K562 (cell line): ENCODE results near the gene TMEM107. TPM values are rescaled to one million over a fixed set of nuclear protein-coding genes. Genes with fewer than 3 reads are reported as not detected.

ENCODE experiments used
- ATF3 ChIP-seq, 2 experiments: fragments of 450-650 bp in 1 of 2; sonication (generic) in 1 of 2; formaldehyde crosslinking in 1 of 2; IDR thresholded peaks in 1 of 2; conservative IDR thresholded peaks in 1 of 2; 2 replicates each; pipeline versions ENCODE4 v1.6.1 to v1.8.1; 2016 to 2023; ENCODE audit warnings: mild to moderate bottlenecking in 2 of 2, moderate library complexity in 2 of 2, inconsistent platforms in 1 of 2, missing genetic modification reagents in 1 of 2
- GABPB1 ChIP-seq: sonication (generic); formaldehyde crosslinking; IDR thresholded peaks from 2 replicates; pipeline ENCODE4 v1.8.0; 2022; ENCODE audit warnings: mild to moderate bottlenecking, missing genetic modification reagents
- GMEB1 ChIP-seq: fragments of 250-450 bp; sonication (Bioruptor Pico); IDR thresholded peaks from 2 replicates; pipeline ENCODE4 v1.4.0; 2020; ENCODE audit warnings: mild to moderate bottlenecking
- NR2C1 ChIP-seq, 2 experiments: fragments of 450-650 bp; IDR thresholded peaks; 2 replicates each; pipeline ENCODE4 v1.6.1; 2017; ENCODE audit warnings: mild to moderate bottlenecking in 2 of 2, antibody characterized with exemption in 1 of 2, inconsistent platforms in 1 of 2, missing compliant biosample characterization in 1 of 2, missing genetic modification characterization in 1 of 2
- NR2C2 ChIP-seq, 2 experiments: fragments of 200-800 bp in 1 of 2; sonication (Bioruptor generic) in 1 of 2; sonication (generic) in 1 of 2; formaldehyde crosslinking in 1 of 2; IDR thresholded peaks; 2 replicates each; pipeline versions ENCODE4 v1.6.1 to v1.8.0; 2016 to 2022; ENCODE audit warnings: mild to moderate bottlenecking in 1 of 2, missing compliant biosample characterization in 1 of 2, missing genetic modification characterization in 1 of 2, missing genetic modification reagents in 1 of 2
- PBX2 ChIP-seq, 2 experiments: IDR thresholded peaks in 1 of 2; conservative IDR thresholded peaks in 1 of 2; 2 replicates each; pipeline ENCODE4 v1.6.1; 2016; ENCODE audit warnings: low read depth in 2 of 2, mild to moderate bottlenecking in 1 of 2, missing compliant biosample characterization in 1 of 2, missing genetic modification characterization in 1 of 2, moderate library complexity in 1 of 2
- POLR2H ChIP-seq: IDR thresholded peaks from 2 replicates; pipeline ENCODE4 v1.6.1; 2016; ENCODE audit warnings: missing genetic modification characterization, low read depth, mild to moderate bottlenecking, control low read depth, missing compliant biosample characterization, moderate library complexity
- REST ChIP-seq, 2 experiments: fragments of 450-650 bp; formaldehyde crosslinking in 1 of 2; IDR thresholded peaks; 2 replicates each; pipeline versions ENCODE4 v1.4.0 to v1.6.1; 2014 to 2020; ENCODE audit warnings: mild to moderate bottlenecking in 2 of 2, borderline replicate concordance in 1 of 2, low read depth in 1 of 2
- RUNX1 ChIP-seq: sonication (generic); IDR thresholded peaks from 2 replicates; pipeline ENCODE4 v1.6.1; 2016; ENCODE audit warnings: antibody characterized with exemption, low read depth
- polyA plus RNA-seq, 8 experiments: library from polyadenylated mRNA; depleted of rRNA in 4 of 8; stranded (reverse) in 5 of 8; unstranded in 3 of 8; fragments of >200 nt; fragmentation: Nextera tagmentation in 2 of 8; fragmentation: Illumina TruSeq in 1 of 8; extraction: Ambion mirVana in 2 of 8; extraction: Trizol in 1 of 8; gene quantifications; 2 replicates each; pipeline versions ENCODE4 v1.2.1 to v1.2.3, GENCODE V29; 2011 to 2014; ENCODE audit warnings: inconsistent platforms in 1 of 8, missing spikeins in 1 of 8
- total RNA-seq, 7 experiments: library from RNA; depleted of rRNA in 6 of 7; stranded (reverse); fragments of >200 nt in 6 of 7; fragmentation: Illumina TruSeq in 2 of 7; extraction: Trizol in 2 of 7; gene quantifications; 2 replicates each; pipeline versions ENCODE4 v1.2.1 to v1.2.3, GENCODE V29; 2011 to 2021; ENCODE audit warnings: low replicate concordance in 1 of 7

TMEM107 gene
- total and polyA plus RNA-seq, 9 of the 15 experiments (the other 6 are each of a cell fraction or from before 2014, with no cell fraction given) = 7.1 to 26.2 (median 16.9) TPM

- TF ChIP-seq POLR2H (tag) = peak; percentile 81
- TF ChIP-seq PBX2 (CRISPR knock-in tag; IDR thresholded peaks at IDR 0.05; ENCODE audit: low read depth) = no peak
- TF ChIP-seq PBX2 (tag; conservative IDR thresholded peaks at IDR 0.05; ENCODE audit: low read depth) = peak; percentile 44; the same call in 1 of the 2 replicates
- TF ChIP-seq GABPB1 (CRISPR knock-in tag) = no peak
- peak; percentile 59 for TF ChIP-seq ATF3 (IDR thresholded peaks at IDR 0.05)
- no peak for TF ChIP-seq ATF3 (CRISPR knock-in tag; conservative IDR thresholded peaks at IDR 0.05)
- TF ChIP-seq REST (IDR thresholded peaks at IDR 0.05; ENCODE audit: borderline replicate concordance) = 0 out of 2 replicates have a peak, but pooled peaks have one; percentile 21
- no peak for TF ChIP-seq REST (CRISPR knock-in tag; IDR thresholded peaks at IDR 0.05; ENCODE audit: low read depth)
- 0 out of 2 replicates have a peak, but pooled peaks have one; percentile 52 for TF ChIP-seq NR2C2 (CRISPR knock-in tag; IDR thresholded peaks at IDR 0.05)
- peak; percentile 87 for TF ChIP-seq NR2C2 (tag; IDR thresholded peaks at IDR 0.05)
- TF ChIP-seq NR2C1 (IDR thresholded peaks at IDR 0.05) = peak; percentile 84
- TF ChIP-seq NR2C1 (tag; IDR thresholded peaks at IDR 0.05) = peak; percentile 85
- TF ChIP-seq RUNX1 = no peak
- no peak for TF ChIP-seq GMEB1 (CRISPR knock-in tag)
Measured at GRCh38 chr17:8212312-8213180, 36.4 kb upstream of the TMEM107 start (continued).
